HL-60 (cell line): ENCODE results near the gene PLEKHA8.

Experiments
- DNase-seq, 2 experiments: peaks; one replicate each; pipeline ENCODE4 v3.0.0-alpha.2; 2010 to 2020; ENCODE audit warnings: low read depth in 1 of 2, low spot score in 1 of 2
- H3K27ac ChIP-seq: fragments of 250-450 bp; sonication (Bioruptor Pico); replicated peaks from 2 replicates; pipeline ENCODE4 v1.5.1; 2020; ENCODE audit warnings: mild to moderate bottlenecking, moderate library complexity
- H3K27me3 ChIP-seq: fragments of 250-450 bp; sonication (Bioruptor Pico); 2 replicates; pipeline ENCODE4 v1.5.1; 2021; ENCODE audit warnings: mild to moderate bottlenecking, moderate library complexity; ENCODE audit not compliant: insufficient read depth, poor library complexity, severe bottlenecking
- H3K4me3 ChIP-seq: replicated peaks from 2 replicates; pipeline ENCODE4 v1.5.1; 2011; ENCODE audit warnings: mild to moderate bottlenecking, control low read depth, low read length; ENCODE audit not compliant: insufficient read depth
- GABPA ChIP-seq: IDR thresholded peaks from 2 replicates; pipeline ENCODE4 v1.6.1; 2012; ENCODE audit warnings: low read depth
- POLR2AphosphoS5 ChIP-seq: IDR thresholded peaks from 2 replicates; pipeline ENCODE4 v1.6.1; 2012; ENCODE audit warnings: low read depth
- SPI1 ChIP-seq: IDR thresholded peaks from 2 replicates; pipeline ENCODE4 v1.6.1; 2012; ENCODE audit warnings: low read depth, mild to moderate bottlenecking, borderline replicate concordance
- TF ChIP-seq, protein P1 (sequence below): IDR thresholded peaks from 2 replicates; pipeline ENCODE4 v1.6.1; 2012; ENCODE audit warnings: low read depth; ENCODE audit not compliant: insufficient replicate concordance
- TF ChIP-seq, protein P2 (sequence below): IDR thresholded peaks from one replicate; pipeline ENCODE4 v1.5.1; 2011; ENCODE audit warnings: low read length, control low read depth, inconsistent platforms; ENCODE audit not compliant: insufficient read depth

The PLEKHA8 gene

DNA sequence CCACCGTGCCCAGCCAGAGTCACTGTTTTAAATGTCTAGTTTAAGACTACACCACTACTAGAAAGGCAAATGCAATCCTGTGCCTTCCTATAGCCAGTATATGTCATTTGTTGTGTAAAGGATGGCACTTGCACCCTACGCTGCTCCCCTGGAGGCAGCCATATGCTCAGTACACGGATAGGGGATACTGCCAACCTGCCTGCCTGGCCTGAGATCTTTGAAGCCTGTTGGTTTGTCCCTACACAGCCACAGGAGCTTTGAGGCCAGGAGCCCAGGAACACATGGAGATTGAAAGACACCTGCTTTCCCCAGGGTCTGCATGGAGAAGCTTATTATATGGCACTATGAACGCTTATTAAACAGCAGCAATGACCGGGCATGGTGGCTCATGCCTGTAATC, 36.3 kb upstream of the PLEKHA8 start:
- TF ChIP-seq GABPA, result no peak
- TF ChIP-seq, protein P1, sequence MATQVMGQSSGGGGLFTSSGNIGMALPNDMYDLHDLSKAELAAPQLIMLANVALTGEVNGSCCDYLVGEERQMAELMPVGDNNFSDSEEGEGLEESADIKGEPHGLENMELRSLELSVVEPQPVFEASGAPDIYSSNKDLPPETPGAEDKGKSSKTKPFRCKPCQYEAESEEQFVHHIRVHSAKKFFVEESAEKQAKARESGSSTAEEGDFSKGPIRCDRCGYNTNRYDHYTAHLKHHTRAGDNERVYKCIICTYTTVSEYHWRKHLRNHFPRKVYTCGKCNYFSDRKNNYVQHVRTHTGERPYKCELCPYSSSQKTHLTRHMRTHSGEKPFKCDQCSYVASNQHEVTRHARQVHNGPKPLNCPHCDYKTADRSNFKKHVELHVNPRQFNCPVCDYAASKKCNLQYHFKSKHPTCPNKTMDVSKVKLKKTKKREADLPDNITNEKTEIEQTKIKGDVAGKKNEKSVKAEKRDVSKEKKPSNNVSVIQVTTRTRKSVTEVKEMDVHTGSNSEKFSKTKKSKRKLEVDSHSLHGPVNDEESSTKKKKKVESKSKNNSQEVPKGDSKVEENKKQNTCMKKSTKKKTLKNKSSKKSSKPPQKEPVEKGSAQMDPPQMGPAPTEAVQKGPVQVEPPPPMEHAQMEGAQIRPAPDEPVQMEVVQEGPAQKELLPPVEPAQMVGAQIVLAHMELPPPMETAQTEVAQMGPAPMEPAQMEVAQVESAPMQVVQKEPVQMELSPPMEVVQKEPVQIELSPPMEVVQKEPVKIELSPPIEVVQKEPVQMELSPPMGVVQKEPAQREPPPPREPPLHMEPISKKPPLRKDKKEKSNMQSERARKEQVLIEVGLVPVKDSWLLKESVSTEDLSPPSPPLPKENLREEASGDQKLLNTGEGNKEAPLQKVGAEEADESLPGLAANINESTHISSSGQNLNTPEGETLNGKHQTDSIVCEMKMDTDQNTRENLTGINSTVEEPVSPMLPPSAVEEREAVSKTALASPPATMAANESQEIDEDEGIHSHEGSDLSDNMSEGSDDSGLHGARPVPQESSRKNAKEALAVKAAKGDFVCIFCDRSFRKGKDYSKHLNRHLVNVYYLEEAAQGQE, result no peak
- H3K27me3 ChIP-seq, result peaks cover 17% of the 10 kb centered on the region
- no peak for DNase-seq
- no peak overlapping the region for H3K4me3 ChIP-seq
- H3K27ac ChIP-seq, result no peak overlapping the region

- TF ChIP-seq POLR2AphosphoS5, result no peak
- no peak for TF ChIP-seq GABPA
- TF ChIP-seq, protein P1, result no peak
- TF ChIP-seq SPI1, result no peak
- TF ChIP-seq, protein P2, sequence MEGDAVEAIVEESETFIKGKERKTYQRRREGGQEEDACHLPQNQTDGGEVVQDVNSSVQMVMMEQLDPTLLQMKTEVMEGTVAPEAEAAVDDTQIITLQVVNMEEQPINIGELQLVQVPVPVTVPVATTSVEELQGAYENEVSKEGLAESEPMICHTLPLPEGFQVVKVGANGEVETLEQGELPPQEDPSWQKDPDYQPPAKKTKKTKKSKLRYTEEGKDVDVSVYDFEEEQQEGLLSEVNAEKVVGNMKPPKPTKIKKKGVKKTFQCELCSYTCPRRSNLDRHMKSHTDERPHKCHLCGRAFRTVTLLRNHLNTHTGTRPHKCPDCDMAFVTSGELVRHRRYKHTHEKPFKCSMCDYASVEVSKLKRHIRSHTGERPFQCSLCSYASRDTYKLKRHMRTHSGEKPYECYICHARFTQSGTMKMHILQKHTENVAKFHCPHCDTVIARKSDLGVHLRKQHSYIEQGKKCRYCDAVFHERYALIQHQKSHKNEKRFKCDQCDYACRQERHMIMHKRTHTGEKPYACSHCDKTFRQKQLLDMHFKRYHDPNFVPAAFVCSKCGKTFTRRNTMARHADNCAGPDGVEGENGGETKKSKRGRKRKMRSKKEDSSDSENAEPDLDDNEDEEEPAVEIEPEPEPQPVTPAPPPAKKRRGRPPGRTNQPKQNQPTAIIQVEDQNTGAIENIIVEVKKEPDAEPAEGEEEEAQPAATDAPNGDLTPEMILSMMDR, result no peak
- Histone ChIP-seq H3K27ac (no peak overlapping the region), H3K4me3 (no peak overlapping the region), H3K27me3 (peaks cover 17% of the 10 kb centered on the region)
- no peak for DNase-seq
Observed at GRCh38 chr7:29993140-29993539, 35.1 kb upstream of the PLEKHA8 start.

DNA sequence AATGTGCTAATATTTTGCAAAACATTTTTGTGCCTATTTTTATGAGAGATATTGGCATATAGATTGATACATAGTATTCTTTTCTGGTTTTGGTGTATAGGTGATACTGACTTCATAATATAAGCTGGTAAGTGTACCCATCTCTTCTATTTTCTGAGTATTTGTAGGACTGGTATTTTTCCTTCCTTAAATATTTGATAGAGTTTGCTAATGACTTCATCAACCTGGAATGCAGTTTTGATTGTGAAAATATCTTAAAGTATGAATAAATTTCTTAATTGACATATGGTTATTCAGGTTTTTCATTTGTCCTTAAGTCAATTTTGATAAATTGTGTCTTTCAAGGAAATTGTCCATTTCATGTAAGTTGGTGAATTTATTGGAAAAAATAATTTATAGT, 32.6 kb upstream of the PLEKHA8 start:
- no peaks in the 10 kb centered on the region for H3K27me3 ChIP-seq
- H3K4me3 ChIP-seq, result no peak overlapping the region
- H3K27ac ChIP-seq, result no peak overlapping the region
- no peak for DNase-seq
- TF ChIP-seq SPI1 (no peak), GABPA (no peak), POLR2AphosphoS5 (no peak)
- TF ChIP-seq, protein P2, result no peak
- TF ChIP-seq, protein P1, result no peak

DNA sequence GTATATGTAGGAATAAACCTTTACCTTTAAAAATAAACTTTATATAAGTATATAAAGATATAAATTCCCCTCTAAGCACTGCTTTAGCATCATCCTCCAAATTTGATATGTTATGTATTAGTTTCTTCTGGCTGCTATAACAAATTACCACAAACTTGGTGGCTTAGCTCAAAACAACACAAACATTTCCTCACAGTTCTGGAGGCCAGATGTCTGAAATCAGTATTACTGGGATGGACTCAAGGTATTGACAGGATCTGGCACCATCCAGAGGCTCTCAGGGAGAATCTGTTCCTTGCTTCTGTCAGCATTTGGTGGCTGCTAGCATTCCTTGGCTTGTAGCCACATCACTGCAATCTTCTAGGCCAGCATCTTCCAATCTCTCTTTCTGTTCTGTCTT, 31.9 kb upstream of the PLEKHA8 start:
- no peak for TF ChIP-seq GABPA
- no peak for TF ChIP-seq POLR2AphosphoS5
- TF ChIP-seq, protein P2, result no peak
- no peak for TF ChIP-seq SPI1
- Histone ChIP-seq H3K27me3 (no peaks in the 10 kb centered on the region), H3K27ac (no peak overlapping the region), H3K4me3 (no peak overlapping the region)
- DNase-seq, result no peak
